OCI-LY7 (cell line): ENCODE data around the gene CXCL12.

Experiments used
- EZH2phosphoT487 ChIP-seq: fragments of 200-600 bp; sonication (generic); IDR thresholded peaks from 2 replicates; pipeline ENCODE4 v1.6.1; 2018; ENCODE audit warnings: low read depth, borderline replicate concordance, mild to moderate bottlenecking, mixed run types, antibody characterized with exemption, low read length, moderate library complexity, mixed read lengths
- TF ChIP-seq, protein P1 (sequence below): fragments of 200-600 bp; sonication (generic); conservative IDR thresholded peaks from 2 replicates; pipeline ENCODE4 v1.5.1; 2014; ENCODE audit warnings: mild to moderate bottlenecking, antibody characterized with exemption, low read length, moderate library complexity, mixed read lengths

DNA sequence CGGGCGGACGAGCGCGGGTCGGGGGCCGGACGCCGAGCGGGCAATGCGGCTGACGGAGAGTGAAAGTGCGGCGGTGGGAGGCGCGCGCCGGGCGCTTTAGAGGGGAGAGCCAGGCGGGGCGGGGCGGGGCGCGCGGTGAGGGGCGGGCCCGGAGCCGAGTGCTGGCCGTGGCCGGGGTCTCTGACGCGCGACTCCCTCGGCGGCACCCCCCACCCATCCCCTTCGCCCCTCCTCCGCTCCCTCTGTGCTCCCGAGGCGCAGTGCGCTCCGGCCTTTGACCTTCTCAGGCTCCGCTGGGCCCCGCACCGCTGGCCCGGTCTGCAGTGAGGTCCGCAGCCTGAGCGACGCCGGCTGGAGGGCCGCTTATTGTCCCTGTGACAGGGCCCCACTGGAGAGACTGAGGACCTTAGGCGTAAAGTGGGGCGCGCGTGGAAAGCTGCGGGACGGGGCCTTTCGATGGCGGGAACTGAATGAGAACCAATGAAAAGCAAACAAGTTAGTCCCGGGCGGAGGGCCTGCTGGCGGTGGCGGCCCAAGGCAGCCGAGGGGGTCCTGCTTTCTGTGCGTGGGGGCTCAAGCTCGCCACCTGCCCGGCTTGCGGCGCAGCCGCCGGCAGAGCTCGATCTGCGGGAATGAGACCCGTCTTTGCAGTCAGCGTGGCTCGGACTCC is at the start of gene CXCL12:
- TF ChIP-seq, protein P1, sequence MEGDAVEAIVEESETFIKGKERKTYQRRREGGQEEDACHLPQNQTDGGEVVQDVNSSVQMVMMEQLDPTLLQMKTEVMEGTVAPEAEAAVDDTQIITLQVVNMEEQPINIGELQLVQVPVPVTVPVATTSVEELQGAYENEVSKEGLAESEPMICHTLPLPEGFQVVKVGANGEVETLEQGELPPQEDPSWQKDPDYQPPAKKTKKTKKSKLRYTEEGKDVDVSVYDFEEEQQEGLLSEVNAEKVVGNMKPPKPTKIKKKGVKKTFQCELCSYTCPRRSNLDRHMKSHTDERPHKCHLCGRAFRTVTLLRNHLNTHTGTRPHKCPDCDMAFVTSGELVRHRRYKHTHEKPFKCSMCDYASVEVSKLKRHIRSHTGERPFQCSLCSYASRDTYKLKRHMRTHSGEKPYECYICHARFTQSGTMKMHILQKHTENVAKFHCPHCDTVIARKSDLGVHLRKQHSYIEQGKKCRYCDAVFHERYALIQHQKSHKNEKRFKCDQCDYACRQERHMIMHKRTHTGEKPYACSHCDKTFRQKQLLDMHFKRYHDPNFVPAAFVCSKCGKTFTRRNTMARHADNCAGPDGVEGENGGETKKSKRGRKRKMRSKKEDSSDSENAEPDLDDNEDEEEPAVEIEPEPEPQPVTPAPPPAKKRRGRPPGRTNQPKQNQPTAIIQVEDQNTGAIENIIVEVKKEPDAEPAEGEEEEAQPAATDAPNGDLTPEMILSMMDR, result no peak
- no peak for TF ChIP-seq EZH2phosphoT487
